NB4 (cell line): ENCODE results near the gene DNM1L.

ENCODE experiments used
- TF ChIP-seq, protein P1 (sequence below): IDR thresholded peaks from 2 replicates; pipeline ENCODE4 v1.6.1; 2011; ENCODE audit warnings: low read depth, low read length
- TF ChIP-seq, protein P2 (sequence below): IDR thresholded peaks from one replicate; pipeline ENCODE4 v1.5.1; 2012; ENCODE audit warnings: low read depth, low read length

DNA sequence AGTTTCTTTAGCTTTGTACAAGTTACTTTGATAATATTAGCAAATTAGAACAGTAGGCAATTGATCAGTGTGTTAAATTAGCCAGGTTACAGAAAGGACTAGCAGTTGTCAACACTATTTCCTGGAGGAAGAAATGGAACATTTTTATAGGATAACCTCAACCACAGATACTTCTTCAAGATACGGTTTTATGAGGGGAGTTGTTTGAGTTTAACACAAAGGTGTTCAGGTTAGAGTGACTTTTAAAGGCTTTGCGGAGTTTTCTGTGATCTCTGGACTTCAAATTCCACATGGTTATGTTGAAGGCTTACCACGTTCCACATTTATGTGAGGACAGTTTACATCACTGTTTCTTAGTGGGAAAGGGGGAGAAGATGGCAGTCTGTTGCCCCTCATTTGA is 57.3 kb downstream of the DNM1L start:
- TF ChIP-seq, protein P1, sequence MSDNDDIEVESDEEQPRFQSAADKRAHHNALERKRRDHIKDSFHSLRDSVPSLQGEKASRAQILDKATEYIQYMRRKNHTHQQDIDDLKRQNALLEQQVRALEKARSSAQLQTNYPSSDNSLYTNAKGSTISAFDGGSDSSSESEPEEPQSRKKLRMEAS = no peak
- TF ChIP-seq, protein P2, sequence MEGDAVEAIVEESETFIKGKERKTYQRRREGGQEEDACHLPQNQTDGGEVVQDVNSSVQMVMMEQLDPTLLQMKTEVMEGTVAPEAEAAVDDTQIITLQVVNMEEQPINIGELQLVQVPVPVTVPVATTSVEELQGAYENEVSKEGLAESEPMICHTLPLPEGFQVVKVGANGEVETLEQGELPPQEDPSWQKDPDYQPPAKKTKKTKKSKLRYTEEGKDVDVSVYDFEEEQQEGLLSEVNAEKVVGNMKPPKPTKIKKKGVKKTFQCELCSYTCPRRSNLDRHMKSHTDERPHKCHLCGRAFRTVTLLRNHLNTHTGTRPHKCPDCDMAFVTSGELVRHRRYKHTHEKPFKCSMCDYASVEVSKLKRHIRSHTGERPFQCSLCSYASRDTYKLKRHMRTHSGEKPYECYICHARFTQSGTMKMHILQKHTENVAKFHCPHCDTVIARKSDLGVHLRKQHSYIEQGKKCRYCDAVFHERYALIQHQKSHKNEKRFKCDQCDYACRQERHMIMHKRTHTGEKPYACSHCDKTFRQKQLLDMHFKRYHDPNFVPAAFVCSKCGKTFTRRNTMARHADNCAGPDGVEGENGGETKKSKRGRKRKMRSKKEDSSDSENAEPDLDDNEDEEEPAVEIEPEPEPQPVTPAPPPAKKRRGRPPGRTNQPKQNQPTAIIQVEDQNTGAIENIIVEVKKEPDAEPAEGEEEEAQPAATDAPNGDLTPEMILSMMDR = no peak
